Measurements from ENCODE around the gene LRRC46.

LRRC46 gene

GRCh38 chr17:47839071-47839470 lies 7.6 kb downstream of the LRRC46 start:
- Histone ChIP-seq H3K4me1 (ENCODE audit: control extremely low read depth in 1 of 4, control insufficient read depth in 4 of 4, insufficient read depth in 4 of 4, low read length in 3 of 4) (peaks cover 5 to 40% (median 32%) of the 10 kb centered on the region in 4 experiments), H3K4me3 (ENCODE audit: control insufficient read depth in 1 of 7, extremely low read depth in 1 of 7, insufficient read depth in 4 of 7, low read depth in 2 of 7, low read length in 6 of 7) (no peak overlapping the region), H3K27me3 (replicated peaks in 2 of 5; ENCODE audit: control insufficient read depth in 4 of 5, insufficient read depth in 5 of 5, low read length in 4 of 5) (peaks cover 0 to under 1% (median 0%) of the 10 kb centered on the region in 5 experiments), H3K9me3 (ENCODE audit: control extremely low read depth in 1 of 5, control insufficient read depth in 4 of 5, insufficient read depth in 2 of 5, low read depth in 1 of 5, low read length in 4 of 5) (no peaks in the 10 kb centered on the region), H3K27ac (ENCODE audit: insufficient read depth in 1 of 2, low read depth in 1 of 2, low read length in 2 of 2, poor library complexity in 1 of 2, severe bottlenecking in 2 of 2) (no peak overlapping the region), H3K36me3 (ENCODE audit: control insufficient read depth in 4 of 4, insufficient read depth in 4 of 4, low read length in 3 of 4) (peaks cover 0 to 38% (median 25%) of the 10 kb centered on the region in 4 experiments)
- 88% methylated on average over 3 of the region's 5 CpGs for WGBS (ENCODE audit: insufficient coverage)
- POLR2A ChIA-PET, result no interaction called here
- no peak for DNase-seq
- CTCF ChIA-PET, result interaction anchor here (1.4 to 22.9 kb wide), 3 partner anchors 9 to 49 kb away, joined by 4 to 575 read pairs (median 13); partner anchors contain the start of genes SP2 and SP6

DNA sequence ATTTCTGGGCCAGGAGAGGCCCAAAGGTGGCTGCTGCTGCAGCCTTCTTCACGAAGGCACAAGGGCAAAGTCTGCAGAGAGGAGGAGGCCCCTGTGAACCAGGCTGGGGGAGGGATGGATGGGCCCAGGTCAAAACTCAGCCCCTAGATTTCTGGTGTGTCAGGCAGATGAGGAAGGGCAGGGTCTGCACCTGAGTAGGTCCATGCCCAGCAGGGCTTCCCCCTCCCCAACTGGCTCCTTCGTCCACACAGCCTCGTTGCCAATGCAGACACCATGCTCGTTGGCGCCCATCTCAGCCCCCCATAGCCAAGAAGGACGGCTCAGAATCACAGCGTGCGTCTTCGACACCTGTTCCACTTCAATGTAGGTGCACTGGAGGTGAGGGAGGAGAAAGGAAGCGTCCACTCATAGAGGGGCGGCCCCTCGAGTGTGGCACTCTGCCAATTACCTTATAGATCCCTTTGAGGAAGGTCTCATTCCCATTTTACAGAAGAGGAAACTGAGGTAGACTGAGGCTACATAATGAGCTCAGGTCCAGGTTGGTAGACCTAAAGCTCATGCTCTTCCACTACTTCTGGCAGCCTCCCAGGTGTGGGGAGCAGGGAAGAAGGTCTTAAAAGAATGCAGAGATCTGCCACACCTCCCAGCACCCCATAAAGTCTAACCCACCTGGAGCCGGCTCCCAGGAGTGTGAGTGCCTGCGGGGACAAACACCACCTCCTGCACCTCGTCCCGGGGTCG lies 8.7 kb downstream of the LRRC46 start:
- peaks cover 0 to 8% (median 2%) of the 10 kb centered on the region in 5 experiments for H3K27me3 ChIP-seq (replicated peaks in 2 of 5; ENCODE audit: control insufficient read depth in 4 of 5, insufficient read depth in 5 of 5, low read length in 4 of 5)
- H3K4me3 ChIP-seq (ENCODE audit: control insufficient read depth in 1 of 7, extremely low read depth in 1 of 7, insufficient read depth in 4 of 7, low read depth in 2 of 7, low read length in 6 of 7), result peak overlapping the region; percentile 77 to 98 (median 91)
- H3K27ac ChIP-seq (ENCODE audit: insufficient read depth in 1 of 2, low read depth in 1 of 2, low read length in 2 of 2, poor library complexity in 1 of 2, severe bottlenecking in 2 of 2), result peak overlapping the region in 1 of 2 experiments; percentile 75
- peaks cover 0 to 32% (median 21%) of the 10 kb centered on the region in 4 experiments for H3K4me1 ChIP-seq (ENCODE audit: control extremely low read depth in 1 of 4, control insufficient read depth in 4 of 4, insufficient read depth in 4 of 4, low read length in 3 of 4)
- H3K36me3 ChIP-seq (ENCODE audit: control insufficient read depth in 4 of 4, insufficient read depth in 4 of 4, low read length in 3 of 4), result peaks cover 0 to 38% (median 25%) of the 10 kb centered on the region in 4 experiments
- H3K9me3 ChIP-seq (ENCODE audit: control extremely low read depth in 1 of 5, control insufficient read depth in 4 of 5, insufficient read depth in 2 of 5, low read depth in 1 of 5, low read length in 4 of 5), result no peaks in the 10 kb centered on the region
- WGBS (ENCODE audit: insufficient coverage), result 44% methylated on average over 9 of the region's 17 CpGs
- CTCF ChIA-PET, result interaction anchor here (0.7 to 22.9 kb wide), 11 partner anchors 8 to 177 kb away, joined by 3 to 575 read pairs (median 4); partner anchors contain the start of genes LRRC46, MRPL10, OSBPL7 and SP2
- POLR2A ChIA-PET, result interaction anchor here (1.0 to 1.2 kb wide), 2 partner anchors 9 to 55 kb away, joined by 4 to 9 read pairs; partner anchors contain the start of genes LRRC46, MRPL10 and SP2
- DNase-seq, result no peak

GRCh38 chr17:47840742-47841487 lies 9.4 kb downstream of the LRRC46 start, which contains the start of gene SCRN2:
SCRN2 (minus strand) TSS chr17:47841273; CDS start chr17:47840843, 430 bp downstream.
- ChIA-PET CTCF (interaction anchor here (0.7 to 22.9 kb wide), 16 partner anchors 9 to 178 kb away, joined by 3 to 575 read pairs (median 4); partner anchors contain the start of genes LRRC46, MRPL10, OSBPL7 and SP2), POLR2A (interaction anchor here (1.0 to 1.2 kb wide), 2 partner anchors 10 to 55 kb away, joined by 4 to 9 read pairs; partner anchors contain the start of genes LRRC46, MRPL10 and SP2)
- H3K9me3 ChIP-seq (ENCODE audit: control extremely low read depth in 1 of 5, control insufficient read depth in 4 of 5, insufficient read depth in 2 of 5, low read depth in 1 of 5, low read length in 4 of 5), result no peaks in the 10 kb centered on the region
- under 1% methylated on average over 52 of the region's 55 CpGs for WGBS (ENCODE audit: insufficient coverage)
- peaks cover under 1 to 15% (median 6%) of the 10 kb centered on the region in 5 experiments for H3K27me3 ChIP-seq (replicated peaks in 2 of 5; ENCODE audit: control insufficient read depth in 4 of 5, insufficient read depth in 5 of 5, low read length in 4 of 5)
- peaks cover 0 to 26% (median 17%) of the 10 kb centered on the region in 4 experiments for H3K4me1 ChIP-seq (ENCODE audit: control extremely low read depth in 1 of 4, control insufficient read depth in 4 of 4, insufficient read depth in 4 of 4, low read length in 3 of 4)
- H3K36me3 ChIP-seq (ENCODE audit: control insufficient read depth in 4 of 4, insufficient read depth in 4 of 4, low read length in 3 of 4), result peaks cover 0 to 32% (median 22%) of the 10 kb centered on the region in 4 experiments
- H3K4me3 ChIP-seq (ENCODE audit: control insufficient read depth in 1 of 7, extremely low read depth in 1 of 7, insufficient read depth in 4 of 7, low read depth in 2 of 7, low read length in 6 of 7), result peak within 1 kb of the TSS; percentile 77 to 98 (median 91)
- peak within 1 kb of the TSS in 1 of 2 experiments; percentile 75 for H3K27ac ChIP-seq (ENCODE audit: insufficient read depth in 1 of 2, low read depth in 1 of 2, low read length in 2 of 2, poor library complexity in 1 of 2, severe bottlenecking in 2 of 2)
- DNase-seq, result peak; percentile 83 to 85 (median 84)

GRCh38 chr17:47841488-47842291 lies 10.2 kb downstream of the LRRC46 start:
- Histone ChIP-seq H3K27ac (ENCODE audit: insufficient read depth in 1 of 2, low read depth in 1 of 2, low read length in 2 of 2, poor library complexity in 1 of 2, severe bottlenecking in 2 of 2) (no peak overlapping the region), H3K9me3 (ENCODE audit: control extremely low read depth in 1 of 5, control insufficient read depth in 4 of 5, insufficient read depth in 2 of 5, low read depth in 1 of 5, low read length in 4 of 5) (no peaks in the 10 kb centered on the region), H3K4me3 (ENCODE audit: control insufficient read depth in 1 of 7, extremely low read depth in 1 of 7, insufficient read depth in 4 of 7, low read depth in 2 of 7, low read length in 6 of 7) (peak overlapping the region in 3 of 7 experiments; percentile 90 to 98 (median 93)), H3K27me3 (replicated peaks in 2 of 5; ENCODE audit: control insufficient read depth in 4 of 5, insufficient read depth in 5 of 5, low read length in 4 of 5) (peaks cover 5 to 23% (median 13%) of the 10 kb centered on the region in 5 experiments), H3K36me3 (ENCODE audit: control insufficient read depth in 4 of 4, insufficient read depth in 4 of 4, low read length in 3 of 4) (peaks cover 0 to 25% (median 19%) of the 10 kb centered on the region in 4 experiments), H3K4me1 (ENCODE audit: control extremely low read depth in 1 of 4, control insufficient read depth in 4 of 4, insufficient read depth in 4 of 4, low read length in 3 of 4) (peaks cover 0 to 25% (median 19%) of the 10 kb centered on the region in 4 experiments)
- 70% methylated on average over 12 of the region's 16 CpGs for WGBS (ENCODE audit: insufficient coverage)
- ChIA-PET POLR2A (interaction anchor here (1.0 to 1.2 kb wide), 2 partner anchors 10 to 54 kb away, joined by 4 to 9 read pairs; partner anchors contain the start of genes LRRC46, MRPL10 and SP2), CTCF (interaction anchor here (0.8 to 22.9 kb wide), 16 partner anchors 9 to 177 kb away, joined by 3 to 575 read pairs (median 4); partner anchors contain the start of genes CDK5RAP3, LRRC46, MRPL10 and OSBPL7)
- DNase-seq, result no peak

GRCh38 chr17:47843391-47843730 lies 11.9 kb downstream of the LRRC46 start:
- 57% methylated on average over 4 of the region's 6 CpGs for WGBS (ENCODE audit: insufficient coverage)
- CTCF ChIA-PET, result interaction anchor here (1.1 to 22.9 kb wide), 8 partner anchors 10 to 130 kb away, joined by 3 to 575 read pairs (median 4); partner anchors contain the start of gene SP2
- H3K27ac ChIP-seq (ENCODE audit: insufficient read depth in 1 of 2, low read depth in 1 of 2, low read length in 2 of 2, poor library complexity in 1 of 2, severe bottlenecking in 2 of 2), result no peak overlapping the region

DNA sequence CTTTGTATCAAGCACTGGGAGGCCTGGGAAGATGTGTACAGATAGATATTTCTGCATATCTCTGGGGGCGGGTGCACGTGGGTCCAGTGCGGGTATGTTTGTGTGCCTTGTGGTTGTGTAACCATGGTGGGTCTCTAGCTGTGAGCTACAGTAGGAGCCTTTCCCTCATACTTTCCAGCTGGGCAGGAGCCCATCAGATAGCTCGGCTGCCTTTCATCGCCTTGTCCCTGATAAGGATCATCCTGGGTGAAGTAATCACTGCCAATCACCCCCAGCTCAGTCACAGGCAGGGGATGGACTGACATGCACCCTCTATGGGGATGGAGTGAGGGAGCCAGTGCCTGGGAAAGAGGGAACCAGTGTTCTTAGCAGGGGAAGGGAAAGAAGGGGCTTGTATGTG lies 12.8 kb downstream of the LRRC46 start:
- H3K27ac ChIP-seq (ENCODE audit: insufficient read depth in 1 of 2, low read depth in 1 of 2, low read length in 2 of 2, poor library complexity in 1 of 2, severe bottlenecking in 2 of 2), result no peak overlapping the region
- ChIA-PET CTCF (interaction anchor here (1.0 to 22.9 kb wide), 10 partner anchors 9 to 175 kb away, joined by 3 to 575 read pairs (median 4); partner anchors contain the start of gene SP2), POLR2A (no interaction called here)
- WGBS (ENCODE audit: insufficient coverage), result 78% methylated on average over 4 of the region's 5 CpGs
- H3K4me1 ChIP-seq (ENCODE audit: control extremely low read depth in 1 of 4, control insufficient read depth in 4 of 4, insufficient read depth in 4 of 4, low read length in 3 of 4), result peaks cover 0 to 34% (median 31%) of the 10 kb centered on the region in 4 experiments
- H3K36me3 ChIP-seq (ENCODE audit: control insufficient read depth in 4 of 4, insufficient read depth in 4 of 4, low read length in 3 of 4), result peaks cover 0 to 3% (median under 1%) of the 10 kb centered on the region in 4 experiments
- DNase-seq, result no peak
- H3K9me3 ChIP-seq (ENCODE audit: control extremely low read depth in 1 of 5, control insufficient read depth in 4 of 5, insufficient read depth in 2 of 5, low read depth in 1 of 5, low read length in 4 of 5), result no peaks in the 10 kb centered on the region
- no peak overlapping the region for H3K4me3 ChIP-seq (ENCODE audit: control insufficient read depth in 1 of 7, extremely low read depth in 1 of 7, insufficient read depth in 4 of 7, low read depth in 2 of 7, low read length in 6 of 7)
- peaks cover 5 to 48% (median 25%) of the 10 kb centered on the region in 5 experiments for H3K27me3 ChIP-seq (replicated peaks in 2 of 5; ENCODE audit: control insufficient read depth in 4 of 5, insufficient read depth in 5 of 5, low read length in 4 of 5)

More at GRCh38 chr17:47843391-47843730, 11.9 kb downstream of the LRRC46 start:
- peaks cover 5 to 40% (median 20%) of the 10 kb centered on the region in 5 experiments for H3K27me3 ChIP-seq (replicated peaks in 2 of 5; ENCODE audit: control insufficient read depth in 4 of 5, insufficient read depth in 5 of 5, low read length in 4 of 5)
- POLR2A ChIA-PET, result interaction anchor here (1.0 to 1.2 kb wide), 2 partner anchors 46 to 52 kb away, joined by 3 to 4 read pairs; partner anchors contain the start of gene SP2
- H3K36me3 ChIP-seq (ENCODE audit: control insufficient read depth in 4 of 4, insufficient read depth in 4 of 4, low read length in 3 of 4), result peaks cover 0 to 12% (median 5%) of the 10 kb centered on the region in 4 experiments
- no peak for DNase-seq
- peaks cover 0 to 34% (median 31%) of the 10 kb centered on the region in 4 experiments for H3K4me1 ChIP-seq (ENCODE audit: control extremely low read depth in 1 of 4, control insufficient read depth in 4 of 4, insufficient read depth in 4 of 4, low read length in 3 of 4)
- H3K4me3 ChIP-seq (ENCODE audit: control insufficient read depth in 1 of 7, extremely low read depth in 1 of 7, insufficient read depth in 4 of 7, low read depth in 2 of 7, low read length in 6 of 7), result no peak overlapping the region
- no peaks in the 10 kb centered on the region for H3K9me3 ChIP-seq (ENCODE audit: control extremely low read depth in 1 of 5, control insufficient read depth in 4 of 5, insufficient read depth in 2 of 5, low read depth in 1 of 5, low read length in 4 of 5)
